Colonic mucosa (tissue), 4 donors: Measurements from ENCODE around the gene NINL. TPM values are rescaled to one million over a fixed set of nuclear protein-coding genes. Genes with fewer than 3 reads are reported as not detected.
"Not testable (repeated sequence)": the region's sequence is repeated elsewhere in the genome, so short reads cannot be mapped to it uniquely, and the experiment has no call there.

Experiments used
- DNase-seq: peaks from one replicate; pipeline ENCODE4 v3.0.0-alpha.2; 2020
- H3K27ac ChIP-seq: fragments of 200-600 bp; one replicate; pipeline ENCODE4 v1.8.0; 2021
- H3K27me3 ChIP-seq: fragments of 200-600 bp; one replicate; pipeline ENCODE4 v1.8.0; 2021
- H3K36me3 ChIP-seq: fragments of 200-600 bp; one replicate; pipeline ENCODE4 v1.8.0; 2021
- H3K4me1 ChIP-seq: fragments of 200-600 bp; one replicate; pipeline ENCODE4 v1.8.0; 2021; ENCODE audit warnings: mild to moderate bottlenecking
- H3K4me3 ChIP-seq: fragments of 200-600 bp; one replicate; pipeline ENCODE4 v1.8.0; 2021
- H3K9ac ChIP-seq, 2 donors: one replicate each; pipeline ENCODE4 v1.7.0; 2013; ENCODE audit warnings: control low read depth in 2 of 2, low read depth in 2 of 2, low read length in 2 of 2
- H3K9me3 ChIP-seq: fragments of 200-600 bp; one replicate; pipeline ENCODE4 v1.8.0; 2021
- intact Hi-C: fragments of 100-400 bp; cut with DNase I; formaldehyde crosslinking; loops from one replicate; pipeline ENCODE4 v1.14.1; 2022
- total RNA-seq, 2 donors: library from RNA; stranded (reverse); fragmentation: NEBNext Ultra II Directional in 1 of 2; extraction: Animal tissue kit (Norgen Biotek cat#: 25700) in 1 of 2; gene quantifications; one replicate each; pipeline ENCODE4 v1.2.1, GENCODE V29; 2021
- TF ChIP-seq, protein P1 (sequence below): fragments of 200-600 bp; IDR thresholded peaks from one replicate; pipeline ENCODE4 v1.8.0; 2022; ENCODE audit warnings: antibody characterized with exemption, mild to moderate bottlenecking
- donor health status: healthy.
- donor health status: DM: no; HTN: no; CAD: no.
- donor health status: DM: no; HTN: no; CAD: no.

Gene NINL
- total RNA-seq, 2 donors from 2014 or later = 3.4 to 5.3 TPM

DNA sequence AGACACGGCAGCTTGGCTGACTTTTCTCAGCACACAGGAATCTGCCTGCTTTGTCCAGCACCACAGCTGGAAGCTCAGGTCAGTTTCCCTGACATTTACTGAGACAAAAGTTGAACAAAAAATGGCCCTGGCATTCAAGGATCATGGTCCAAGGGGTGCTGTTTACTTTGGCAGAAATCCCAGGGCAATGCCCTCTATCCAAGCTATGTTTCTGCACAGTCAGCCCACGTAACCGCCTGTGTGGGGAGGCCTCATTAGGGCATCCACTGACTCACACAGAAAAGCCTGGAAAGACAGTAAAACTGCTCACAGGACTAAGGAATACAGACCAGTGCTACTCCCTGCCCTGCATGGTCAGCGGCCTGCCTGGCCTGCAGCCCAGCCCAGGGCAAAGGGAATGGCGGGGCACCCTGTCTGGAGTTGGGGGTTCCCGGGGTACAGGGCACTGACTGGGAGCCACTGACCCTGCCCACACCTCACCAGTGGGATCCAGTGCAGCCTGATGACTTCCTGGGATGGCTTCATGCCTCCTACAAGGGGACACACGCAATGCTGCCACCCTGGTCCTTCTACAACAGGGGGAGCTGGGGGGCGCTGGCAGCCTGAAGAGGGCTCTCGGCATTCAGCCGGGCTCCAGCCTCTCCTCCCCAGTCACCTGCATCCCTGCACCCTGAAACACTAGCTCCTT lies 77.1 kb downstream of the NINL start:
- TF ChIP-seq, protein P1, sequence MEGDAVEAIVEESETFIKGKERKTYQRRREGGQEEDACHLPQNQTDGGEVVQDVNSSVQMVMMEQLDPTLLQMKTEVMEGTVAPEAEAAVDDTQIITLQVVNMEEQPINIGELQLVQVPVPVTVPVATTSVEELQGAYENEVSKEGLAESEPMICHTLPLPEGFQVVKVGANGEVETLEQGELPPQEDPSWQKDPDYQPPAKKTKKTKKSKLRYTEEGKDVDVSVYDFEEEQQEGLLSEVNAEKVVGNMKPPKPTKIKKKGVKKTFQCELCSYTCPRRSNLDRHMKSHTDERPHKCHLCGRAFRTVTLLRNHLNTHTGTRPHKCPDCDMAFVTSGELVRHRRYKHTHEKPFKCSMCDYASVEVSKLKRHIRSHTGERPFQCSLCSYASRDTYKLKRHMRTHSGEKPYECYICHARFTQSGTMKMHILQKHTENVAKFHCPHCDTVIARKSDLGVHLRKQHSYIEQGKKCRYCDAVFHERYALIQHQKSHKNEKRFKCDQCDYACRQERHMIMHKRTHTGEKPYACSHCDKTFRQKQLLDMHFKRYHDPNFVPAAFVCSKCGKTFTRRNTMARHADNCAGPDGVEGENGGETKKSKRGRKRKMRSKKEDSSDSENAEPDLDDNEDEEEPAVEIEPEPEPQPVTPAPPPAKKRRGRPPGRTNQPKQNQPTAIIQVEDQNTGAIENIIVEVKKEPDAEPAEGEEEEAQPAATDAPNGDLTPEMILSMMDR = no peak
- intact Hi-C loops = no loop called here
- DNase-seq = peak; percentile 60
- Histone ChIP-seq H3K4me1 (no peaks in the 10 kb centered on the region), H3K9me3 (no peaks in the 10 kb centered on the region), H3K27me3 (no peaks in the 10 kb centered on the region), H3K27ac (no peak overlapping the region), H3K36me3 (no peaks in the 10 kb centered on the region), H3K9ac (no peak overlapping the region), H3K4me3 (no peak overlapping the region)

GRCh38 chr20:25507385-25508082 lies 77.8 kb downstream of the NINL start:
- Histone ChIP-seq H3K27ac (no peak overlapping the region), H3K36me3 (no peaks in the 10 kb centered on the region), H3K9ac (no peak overlapping the region), H3K27me3 (no peaks in the 10 kb centered on the region), H3K4me3 (no peak overlapping the region), H3K9me3 (no peaks in the 10 kb centered on the region), H3K4me1 (no peaks in the 10 kb centered on the region)
- intact Hi-C loops = no loop called here
- DNase-seq = no peak
- TF ChIP-seq, protein P1 = no peak

DNA sequence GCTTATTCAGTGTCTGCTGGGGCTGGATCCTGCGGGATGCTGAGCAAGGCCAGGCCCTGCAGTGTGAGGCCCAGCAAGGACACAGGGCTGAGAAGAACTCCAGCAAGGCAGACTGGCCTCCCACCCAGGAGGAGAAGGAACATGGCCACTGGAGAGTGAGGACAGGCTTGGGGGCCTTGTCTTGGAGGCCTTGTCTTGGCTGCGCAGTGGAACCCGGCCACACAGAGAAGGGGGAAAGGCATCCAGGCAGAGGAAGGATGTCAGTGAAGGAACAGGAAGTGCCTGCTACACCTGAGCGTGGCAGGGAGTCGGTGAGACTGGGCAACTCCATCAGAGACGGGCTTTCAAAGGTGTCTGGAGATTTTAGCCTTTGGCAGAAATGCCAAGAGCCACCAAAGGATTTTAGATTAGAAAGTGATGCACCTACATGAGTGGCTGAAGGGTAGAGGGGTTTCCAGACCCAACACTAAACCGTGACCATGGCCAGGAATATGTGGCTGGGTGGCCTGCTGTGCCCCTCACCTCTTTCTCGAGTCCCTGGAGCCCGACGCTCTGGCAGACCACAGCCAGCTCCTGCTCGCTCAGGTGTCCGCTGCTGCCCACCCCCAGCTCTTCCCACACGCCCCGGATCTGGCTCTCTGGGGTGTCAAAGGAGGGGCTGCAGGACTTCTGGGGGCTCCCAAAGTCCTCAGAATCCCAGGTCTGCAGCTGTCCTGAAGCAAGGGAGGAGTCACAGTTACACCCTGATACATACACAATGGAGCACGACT lies 80.8 kb downstream of the NINL start:
- TF ChIP-seq, protein P1 = no peak
- Histone ChIP-seq H3K9ac (no peak overlapping the region), H3K27ac (no peak overlapping the region), H3K4me3 (no peak overlapping the region), H3K36me3 (no peaks in the 10 kb centered on the region), H3K4me1 (no peaks in the 10 kb centered on the region), H3K27me3 (no peaks in the 10 kb centered on the region), H3K9me3 (no peaks in the 10 kb centered on the region)
- no peak for DNase-seq
- intact Hi-C loops = no loop called here

GRCh38 chr20:25503936-25504335 lies 81.4 kb downstream of the NINL start:
- TF ChIP-seq, protein P1 = no peak
- Histone ChIP-seq H3K4me3 (no peak overlapping the region), H3K36me3 (no peaks in the 10 kb centered on the region), H3K9me3 (no peaks in the 10 kb centered on the region), H3K27ac (no peak overlapping the region), H3K27me3 (no peaks in the 10 kb centered on the region), H3K4me1 (no peaks in the 10 kb centered on the region), H3K9ac (no peak overlapping the region)
- intact Hi-C loops = no loop called here
- DNase-seq = no peak

DNA sequence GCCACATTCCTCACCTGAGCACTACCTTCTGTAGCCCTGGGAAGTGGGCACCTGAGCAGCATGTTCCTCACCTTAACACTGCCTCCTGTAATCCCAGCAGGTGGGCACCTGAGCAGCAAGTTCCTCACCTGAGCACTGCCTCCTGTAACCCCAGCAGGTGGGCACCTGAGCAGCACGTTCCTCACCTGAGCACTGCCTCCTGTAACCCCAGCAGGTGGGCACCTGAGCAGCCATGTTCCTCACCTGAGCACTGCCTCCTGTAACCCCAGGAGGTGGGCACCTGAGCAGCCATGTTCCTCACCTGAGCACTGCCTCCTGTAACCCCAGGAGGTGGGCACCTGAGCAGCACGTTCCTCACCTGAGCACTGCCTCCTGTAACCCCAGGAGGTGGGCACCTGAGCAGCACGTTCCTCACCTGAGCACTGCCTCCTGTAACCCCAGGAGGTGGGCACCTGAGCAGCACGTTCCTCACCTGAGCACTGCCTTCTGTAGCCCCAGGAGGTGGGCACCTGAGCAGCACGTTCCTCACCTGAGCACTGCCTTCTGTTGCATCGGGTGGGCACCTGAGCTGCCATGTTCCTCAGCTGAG lies 82.2 kb downstream of the NINL start:
- H3K9me3 ChIP-seq, H3K4me3 ChIP-seq, H3K27me3 ChIP-seq, H3K4me1 ChIP-seq, DNase-seq, H3K27ac ChIP-seq, H3K36me3 ChIP-seq, intact Hi-C loops, H3K9ac ChIP-seq: not testable (repeated sequence)
